ENCODE data around the gene IGFBP2.

DNA sequence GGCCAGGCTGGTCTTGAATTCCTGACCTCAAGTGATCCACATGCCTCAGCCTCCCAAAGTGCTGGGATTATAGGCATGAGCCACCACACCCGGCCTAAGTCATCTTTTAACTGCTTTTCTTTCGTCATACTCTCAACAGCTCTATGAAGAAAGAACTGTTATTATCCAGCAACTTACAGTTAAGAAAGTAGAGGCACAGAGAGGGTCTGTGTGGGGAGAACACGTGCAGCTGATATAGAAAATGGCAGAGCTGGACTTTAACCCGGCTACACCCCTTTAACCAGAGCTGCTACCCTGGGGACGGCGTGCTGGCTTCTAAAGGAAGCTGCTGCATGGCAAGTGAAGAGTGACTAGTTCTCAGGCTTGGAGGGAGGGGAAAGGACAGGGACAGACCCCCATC is 25.5 kb downstream of the IGFBP2 start:
- TF ChIP-seq POLR2A (IDR thresholded peaks at IDR 0.05), result no peak
- TF ChIP-seq, protein P1, sequence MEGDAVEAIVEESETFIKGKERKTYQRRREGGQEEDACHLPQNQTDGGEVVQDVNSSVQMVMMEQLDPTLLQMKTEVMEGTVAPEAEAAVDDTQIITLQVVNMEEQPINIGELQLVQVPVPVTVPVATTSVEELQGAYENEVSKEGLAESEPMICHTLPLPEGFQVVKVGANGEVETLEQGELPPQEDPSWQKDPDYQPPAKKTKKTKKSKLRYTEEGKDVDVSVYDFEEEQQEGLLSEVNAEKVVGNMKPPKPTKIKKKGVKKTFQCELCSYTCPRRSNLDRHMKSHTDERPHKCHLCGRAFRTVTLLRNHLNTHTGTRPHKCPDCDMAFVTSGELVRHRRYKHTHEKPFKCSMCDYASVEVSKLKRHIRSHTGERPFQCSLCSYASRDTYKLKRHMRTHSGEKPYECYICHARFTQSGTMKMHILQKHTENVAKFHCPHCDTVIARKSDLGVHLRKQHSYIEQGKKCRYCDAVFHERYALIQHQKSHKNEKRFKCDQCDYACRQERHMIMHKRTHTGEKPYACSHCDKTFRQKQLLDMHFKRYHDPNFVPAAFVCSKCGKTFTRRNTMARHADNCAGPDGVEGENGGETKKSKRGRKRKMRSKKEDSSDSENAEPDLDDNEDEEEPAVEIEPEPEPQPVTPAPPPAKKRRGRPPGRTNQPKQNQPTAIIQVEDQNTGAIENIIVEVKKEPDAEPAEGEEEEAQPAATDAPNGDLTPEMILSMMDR (IDR thresholded peaks at IDR 0.05), result no peak

Measured in uterus (tissue), 2 donors.